Panc1 (cell line): ENCODE measurements around the gene PKD2L2. TPM values are rescaled to one million over a fixed set of nuclear protein-coding genes. Genes with fewer than 3 reads are reported as not detected.

Source experiments
- ATAC-seq: fragments of 200-7000 bp; cut with Tn5 transposase; 2 replicates; pipeline ENCODE4 v1.9.1; 2020; ENCODE audit warnings: mild to moderate bottlenecking, moderate library complexity
- BruUV-seq: library from RNA; stranded (reverse); fragments of 400-500 nt; replicated peaks from 2 replicates; lab custom pipeline; 2021; lab: Mats Ljungman, UMichigan
- CTCF ChIA-PET: fragments of 300-600 bp; sonication (Branson Sonifier 250); formaldehyde crosslinking; loops from one replicate; lab custom pipeline; 2022; ENCODE audit warnings: antibody characterized with exemption; lab: Charles Lee
- POLR2A ChIA-PET: fragments of 300-600 bp; sonication (Branson Sonifier 250); formaldehyde crosslinking; loops from one replicate; lab custom pipeline; 2022; ENCODE audit warnings: antibody characterized with exemption; lab: Charles Lee
- DNase-seq: peaks from one replicate; pipeline ENCODE4 v3.0.0-alpha.2; 2010; ENCODE audit warnings: low read depth, low spot score
- H3K27ac ChIP-seq: 2 replicates; pipeline ENCODE4 v1.5.1; 2011; ENCODE audit warnings: mild to moderate bottlenecking, low read length, inconsistent platforms
- H3K27me3 ChIP-seq: fragments of 200-500 bp; sonication (Bioruptor generic); 2 replicates; pipeline ENCODE4 v1.6.0; 2014; ENCODE audit warnings: low read length, inconsistent platforms; ENCODE audit not compliant: control insufficient read depth, insufficient read depth
- H3K36me3 ChIP-seq: fragments of 200-500 bp; sonication (Bioruptor generic); 2 replicates; pipeline ENCODE4 v1.5.1; 2014; ENCODE audit warnings: inconsistent platforms, mild to moderate bottlenecking, low read length, moderate library complexity; ENCODE audit not compliant: control insufficient read depth, insufficient read depth
- H3K4me1 ChIP-seq: 2 replicates; pipeline ENCODE4 v1.5.1; 2011; ENCODE audit warnings: inconsistent platforms, mild to moderate bottlenecking, low read length, moderate library complexity; ENCODE audit not compliant: control insufficient read depth, insufficient read depth
- H3K4me3 ChIP-seq, 2 experiments: 2 replicates each; pipeline ENCODE4 v1.5.1; 2011 to 2012; ENCODE audit warnings: low read depth in 2 of 2, low read length in 2 of 2, mild to moderate bottlenecking in 2 of 2, inconsistent platforms in 1 of 2, moderate library complexity in 1 of 2
- H3K9me3 ChIP-seq: fragments of 200-500 bp; sonication (Bioruptor generic); 2 replicates; pipeline ENCODE4 v1.5.1; 2014; ENCODE audit warnings: low read depth, mild to moderate bottlenecking, inconsistent platforms, low read length, moderate library complexity; ENCODE audit not compliant: control insufficient read depth, insufficient read depth
- POLR2AphosphoS5 ChIP-seq: IDR thresholded peaks from 2 replicates; pipeline ENCODE4 v1.6.1; 2012; ENCODE audit warnings: mild to moderate bottlenecking, low read depth, low read length, moderate library complexity
- SIN3A ChIP-seq: IDR thresholded peaks from 2 replicates; pipeline ENCODE4 v1.6.1; 2012; ENCODE audit warnings: low read depth, mild to moderate bottlenecking, low read length, moderate library complexity, borderline replicate concordance; ENCODE audit not compliant: insufficient read depth
- TCF7L2 ChIP-seq: IDR thresholded peaks from 2 replicates; pipeline ENCODE4 v1.6.1; 2011; ENCODE audit warnings: mild to moderate bottlenecking, low read depth, low read length, inconsistent platforms
- in situ Hi-C: cut with HindIII; loops from 2 replicates; pipeline ENCODE4 v1.10.0; 2016; ENCODE audit warnings: low sequenced_read_pairs, low pct_unique_long_range_greater_than_20kb
- intact Hi-C: fragments of 100-400 bp; cut with micrococcal nuclease; formaldehyde crosslinking; loops from one replicate; pipeline ENCODE4 v1.10.0; 2022; ENCODE audit not compliant: unreplicated experiment
- total RNA-seq: library from RNA; stranded (reverse); gene quantifications from one replicate; pipeline ENCODE4 v1.2.1, GENCODE V29; 2021; ENCODE audit not compliant: unreplicated experiment
- TF ChIP-seq, protein P1 (sequence below), 2 experiments: IDR thresholded peaks; 2 replicates each; pipeline ENCODE4 v1.6.1; 2011 to 2012; ENCODE audit warnings: low read depth in 2 of 2, control low read depth in 1 of 2, low read length in 1 of 2, mild to moderate bottlenecking in 1 of 2, moderate library complexity in 1 of 2; ENCODE audit not compliant: insufficient read depth in 1 of 2
- TF ChIP-seq, protein P2 (sequence below): fragments of 450-650 bp; IDR thresholded peaks from 2 replicates; pipeline ENCODE4 v1.5.1; 2017; ENCODE audit warnings: mild to moderate bottlenecking

Gene PKD2L2
- total RNA-seq, 1 experiment from 2014 or later = not detected

DNA sequence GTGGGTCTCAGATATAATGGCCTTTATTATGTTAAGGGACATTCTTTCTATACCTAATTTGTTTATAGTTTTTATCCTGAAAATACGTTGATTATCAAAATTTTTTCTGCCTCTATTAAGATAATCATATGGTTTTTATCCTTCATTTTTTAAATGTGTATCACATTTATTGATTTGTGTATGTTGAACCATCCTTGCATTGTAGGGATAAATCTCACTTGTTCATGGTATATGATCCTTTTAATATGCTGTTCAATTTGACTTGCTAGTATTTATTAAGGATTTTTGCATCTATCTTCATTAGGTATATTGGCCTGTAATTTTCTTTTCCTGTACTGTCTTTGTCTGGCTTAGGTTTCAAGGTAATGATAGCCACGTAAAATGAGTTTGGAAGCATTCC lies 25.5 kb downstream of the PKD2L2 start:
- ATAC-seq = no peak

DNA sequence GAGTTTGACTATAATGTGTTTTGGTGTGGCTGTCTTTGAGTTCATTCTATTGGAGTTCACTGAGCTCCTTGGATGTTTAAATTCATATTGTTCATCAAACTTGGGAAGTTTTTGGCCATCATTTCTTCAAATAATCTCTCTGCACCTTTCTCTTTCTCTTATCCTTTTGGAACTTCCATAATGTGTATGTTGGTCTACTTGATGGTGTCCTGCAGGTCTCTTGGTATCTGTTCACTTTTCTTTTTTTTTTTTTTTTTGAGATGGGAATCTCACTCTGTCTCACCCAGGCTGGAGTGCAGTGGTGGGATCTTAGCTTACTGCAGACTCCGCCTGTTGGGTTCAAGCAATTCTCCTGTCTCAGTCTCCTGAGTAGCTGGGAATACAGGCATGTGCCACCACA lies 27.7 kb downstream of the PKD2L2 start:
- intact Hi-C loops = no loop called here
- no peaks in the 10 kb centered on the region for H3K36me3 ChIP-seq
- peaks cover 4% of the 10 kb centered on the region; the same call in 1 of the 2 replicates for H3K9me3 ChIP-seq
- CTCF ChIA-PET = no interaction called here
- DNase-seq = no peak
- in situ Hi-C loops = no loop called here
- no peaks in the 10 kb centered on the region for H3K27me3 ChIP-seq
- TF ChIP-seq, protein P1, sequence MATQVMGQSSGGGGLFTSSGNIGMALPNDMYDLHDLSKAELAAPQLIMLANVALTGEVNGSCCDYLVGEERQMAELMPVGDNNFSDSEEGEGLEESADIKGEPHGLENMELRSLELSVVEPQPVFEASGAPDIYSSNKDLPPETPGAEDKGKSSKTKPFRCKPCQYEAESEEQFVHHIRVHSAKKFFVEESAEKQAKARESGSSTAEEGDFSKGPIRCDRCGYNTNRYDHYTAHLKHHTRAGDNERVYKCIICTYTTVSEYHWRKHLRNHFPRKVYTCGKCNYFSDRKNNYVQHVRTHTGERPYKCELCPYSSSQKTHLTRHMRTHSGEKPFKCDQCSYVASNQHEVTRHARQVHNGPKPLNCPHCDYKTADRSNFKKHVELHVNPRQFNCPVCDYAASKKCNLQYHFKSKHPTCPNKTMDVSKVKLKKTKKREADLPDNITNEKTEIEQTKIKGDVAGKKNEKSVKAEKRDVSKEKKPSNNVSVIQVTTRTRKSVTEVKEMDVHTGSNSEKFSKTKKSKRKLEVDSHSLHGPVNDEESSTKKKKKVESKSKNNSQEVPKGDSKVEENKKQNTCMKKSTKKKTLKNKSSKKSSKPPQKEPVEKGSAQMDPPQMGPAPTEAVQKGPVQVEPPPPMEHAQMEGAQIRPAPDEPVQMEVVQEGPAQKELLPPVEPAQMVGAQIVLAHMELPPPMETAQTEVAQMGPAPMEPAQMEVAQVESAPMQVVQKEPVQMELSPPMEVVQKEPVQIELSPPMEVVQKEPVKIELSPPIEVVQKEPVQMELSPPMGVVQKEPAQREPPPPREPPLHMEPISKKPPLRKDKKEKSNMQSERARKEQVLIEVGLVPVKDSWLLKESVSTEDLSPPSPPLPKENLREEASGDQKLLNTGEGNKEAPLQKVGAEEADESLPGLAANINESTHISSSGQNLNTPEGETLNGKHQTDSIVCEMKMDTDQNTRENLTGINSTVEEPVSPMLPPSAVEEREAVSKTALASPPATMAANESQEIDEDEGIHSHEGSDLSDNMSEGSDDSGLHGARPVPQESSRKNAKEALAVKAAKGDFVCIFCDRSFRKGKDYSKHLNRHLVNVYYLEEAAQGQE (IDR thresholded peaks at IDR 0.05; ENCODE audit: insufficient read depth in 1 of 2, low read depth in 2 of 2, low read length in 1 of 2) = no peak
- no peak overlapping the region for H3K27ac ChIP-seq
- no TSS peak for BruUV-seq
- POLR2A ChIA-PET = no interaction called here
- ATAC-seq = no peak
- H3K4me1 ChIP-seq = no peaks in the 10 kb centered on the region
- no peak overlapping the region for H3K4me3 ChIP-seq

More for the DNA sequence above, 25.5 kb downstream of the PKD2L2 start:
- POLR2A ChIA-PET = no interaction called here
- H3K9me3 ChIP-seq = peaks cover 4% of the 10 kb centered on the region; the same call in 1 of the 2 replicates
- H3K27me3 ChIP-seq = no peaks in the 10 kb centered on the region
- TF ChIP-seq, protein P1 (IDR thresholded peaks at IDR 0.05; ENCODE audit: insufficient read depth in 1 of 2, low read depth in 2 of 2, low read length in 1 of 2) = no peak
- no peak for TF ChIP-seq TCF7L2
- no peak for TF ChIP-seq POLR2AphosphoS5
- TF ChIP-seq SIN3A = no peak
- TF ChIP-seq, protein P2, sequence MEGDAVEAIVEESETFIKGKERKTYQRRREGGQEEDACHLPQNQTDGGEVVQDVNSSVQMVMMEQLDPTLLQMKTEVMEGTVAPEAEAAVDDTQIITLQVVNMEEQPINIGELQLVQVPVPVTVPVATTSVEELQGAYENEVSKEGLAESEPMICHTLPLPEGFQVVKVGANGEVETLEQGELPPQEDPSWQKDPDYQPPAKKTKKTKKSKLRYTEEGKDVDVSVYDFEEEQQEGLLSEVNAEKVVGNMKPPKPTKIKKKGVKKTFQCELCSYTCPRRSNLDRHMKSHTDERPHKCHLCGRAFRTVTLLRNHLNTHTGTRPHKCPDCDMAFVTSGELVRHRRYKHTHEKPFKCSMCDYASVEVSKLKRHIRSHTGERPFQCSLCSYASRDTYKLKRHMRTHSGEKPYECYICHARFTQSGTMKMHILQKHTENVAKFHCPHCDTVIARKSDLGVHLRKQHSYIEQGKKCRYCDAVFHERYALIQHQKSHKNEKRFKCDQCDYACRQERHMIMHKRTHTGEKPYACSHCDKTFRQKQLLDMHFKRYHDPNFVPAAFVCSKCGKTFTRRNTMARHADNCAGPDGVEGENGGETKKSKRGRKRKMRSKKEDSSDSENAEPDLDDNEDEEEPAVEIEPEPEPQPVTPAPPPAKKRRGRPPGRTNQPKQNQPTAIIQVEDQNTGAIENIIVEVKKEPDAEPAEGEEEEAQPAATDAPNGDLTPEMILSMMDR = no peak
- no peak overlapping the region for H3K27ac ChIP-seq
- BruUV-seq = no TSS peak
- CTCF ChIA-PET = no interaction called here
- no peaks in the 10 kb centered on the region for H3K36me3 ChIP-seq
- intact Hi-C loops = no loop called here
- no peak overlapping the region for H3K4me3 ChIP-seq
- no peak for DNase-seq
- in situ Hi-C loops = no loop called here
- H3K4me1 ChIP-seq = no peaks in the 10 kb centered on the region
